Neuronal stem cell (in vitro differentiated cells): Measurements from ENCODE around the gene PLXNB2.
"Not testable (repeated sequence)": the region's sequence is repeated elsewhere in the genome, so short reads cannot be mapped to it uniquely, and the experiment has no call there.

ENCODE experiments used
- DNase-seq: peaks from one replicate; pipeline ENCODE4 v3.0.0-alpha.2; 2013; ENCODE audit warnings: low spot score
- H2AFZ ChIP-seq: one replicate; pipeline ENCODE4 v1.6.1; 2013; ENCODE audit warnings: mild to moderate bottlenecking, low read length, inconsistent platforms
- H2AK5ac ChIP-seq: 2 replicates; pipeline ENCODE4 v1.6.1; 2013; ENCODE audit warnings: low read depth, mild to moderate bottlenecking, inconsistent platforms, low read length, moderate library complexity, mixed read lengths
- H2BK120ac ChIP-seq: 2 replicates; pipeline ENCODE4 v1.6.1; 2013; ENCODE audit warnings: low read depth, mild to moderate bottlenecking, inconsistent platforms, low read length, moderate library complexity, mixed read lengths
- H2BK12ac ChIP-seq: one replicate; pipeline ENCODE4 v1.6.1; 2013; ENCODE audit warnings: low read length, inconsistent platforms
- H2BK15ac ChIP-seq: 2 replicates; pipeline ENCODE4 v1.6.1; 2013; ENCODE audit warnings: mild to moderate bottlenecking, low read length, inconsistent platforms, mixed read lengths
- H2BK5ac ChIP-seq: one replicate; pipeline ENCODE4 v1.6.1; 2013; ENCODE audit warnings: inconsistent platforms, mild to moderate bottlenecking, low read length, moderate library complexity
- H3K14ac ChIP-seq: one replicate; pipeline ENCODE4 v1.6.1; 2013; ENCODE audit warnings: low read length, inconsistent platforms
- H3K18ac ChIP-seq: 2 replicates; pipeline ENCODE4 v1.6.1; 2013; ENCODE audit warnings: low read length, inconsistent platforms
- H3K23ac ChIP-seq: 2 replicates; pipeline ENCODE4 v1.6.1; 2013; ENCODE audit warnings: low read depth, mild to moderate bottlenecking, mixed read lengths, low read length, inconsistent platforms; ENCODE audit not compliant: poor library complexity
- H3K27ac ChIP-seq: replicated peaks from 3 replicates; pipeline ENCODE4 v1.5.1; 2013; ENCODE audit warnings: low read length, inconsistent platforms
- H3K27me3 ChIP-seq, 3 experiments: 2 replicates each; pipeline ENCODE4 v1.6.1; 2013; ENCODE audit warnings: low read length in 3 of 3, mild to moderate bottlenecking in 2 of 3, inconsistent platforms in 1 of 3, low read depth in 1 of 3, mixed read lengths in 1 of 3, moderate library complexity in 1 of 3; ENCODE audit not compliant: control insufficient read depth in 3 of 3, insufficient read depth in 3 of 3
- H3K36me3 ChIP-seq, 2 donors: replicated peaks in 1 of 2; 2 replicates each; pipeline ENCODE4 v1.6.1; 2013; ENCODE audit warnings: low read length in 2 of 2; ENCODE audit not compliant: control insufficient read depth in 2 of 2, insufficient read depth in 2 of 2
- H3K4ac ChIP-seq: 2 replicates; pipeline ENCODE4 v1.6.1; 2013; ENCODE audit warnings: inconsistent platforms, mild to moderate bottlenecking, low read length, moderate library complexity
- H3K4me1 ChIP-seq, 2 donors: 1 replicate in 1 of 2; 2 replicates in 1 of 2; pipeline ENCODE4 v1.6.1; 2013; ENCODE audit warnings: low read length in 2 of 2, low read depth in 1 of 2; ENCODE audit not compliant: control insufficient read depth in 2 of 2, insufficient read depth in 1 of 2
- H3K4me2 ChIP-seq: one replicate; pipeline ENCODE4 v1.6.1; 2013; ENCODE audit warnings: mild to moderate bottlenecking, low read length, inconsistent platforms; ENCODE audit not compliant: insufficient read depth, poor library complexity, severe bottlenecking
- H3K4me3 ChIP-seq, 2 donors: 2 replicates each; pipeline ENCODE4 v1.5.1; 2013; ENCODE audit warnings: low read length in 2 of 2, mild to moderate bottlenecking in 2 of 2, inconsistent platforms in 1 of 2, moderate library complexity in 1 of 2
- H3K79me1 ChIP-seq: one replicate; pipeline ENCODE4 v1.6.1; 2013; ENCODE audit warnings: low read depth, mild to moderate bottlenecking, inconsistent platforms, low read length, moderate library complexity
- H3K9ac ChIP-seq: one replicate; pipeline ENCODE4 v1.6.1; 2013; ENCODE audit warnings: mild to moderate bottlenecking, low read depth, low read length, inconsistent platforms; ENCODE audit not compliant: poor library complexity
- H3K9me3 ChIP-seq, 2 donors: replicated peaks in 1 of 2; 2 replicates each; pipeline versions ENCODE3 to v1.6.1; 2013; ENCODE audit warnings: low read length in 2 of 2, mild to moderate bottlenecking in 2 of 2, inconsistent platforms in 1 of 2, low read depth in 1 of 2, mixed read lengths in 1 of 2, moderate library complexity in 1 of 2; ENCODE audit not compliant: control insufficient read depth in 2 of 2, insufficient read depth in 1 of 2
- H4K8ac ChIP-seq: one replicate; pipeline ENCODE4 v1.6.1; 2013; ENCODE audit warnings: low read depth, mild to moderate bottlenecking, inconsistent platforms, low read length, moderate library complexity
- H4K91ac ChIP-seq: one replicate; pipeline ENCODE4 v1.6.1; 2013; ENCODE audit warnings: low read length, low read depth, mild to moderate bottlenecking, inconsistent platforms; ENCODE audit not compliant: poor library complexity
- WGBS, 2 donors: extraction: QIAGEN DNeasy Blood & Tissue Kit; methylation state at CpG; one replicate each; pipeline ENCODE4 v1.1.7; 2013; ENCODE audit warnings: missing lambda C conversion rate in 2 of 2, mixed read lengths in 1 of 2; ENCODE audit not compliant: insufficient read length in 2 of 2, insufficient replicate concordance in 1 of 2; ENCODE audit errors: extremely low coverage in 2 of 2; 5-methylcytosine and 5-hydroxymethylcytosine counted together

Gene PLXNB2

DNA sequence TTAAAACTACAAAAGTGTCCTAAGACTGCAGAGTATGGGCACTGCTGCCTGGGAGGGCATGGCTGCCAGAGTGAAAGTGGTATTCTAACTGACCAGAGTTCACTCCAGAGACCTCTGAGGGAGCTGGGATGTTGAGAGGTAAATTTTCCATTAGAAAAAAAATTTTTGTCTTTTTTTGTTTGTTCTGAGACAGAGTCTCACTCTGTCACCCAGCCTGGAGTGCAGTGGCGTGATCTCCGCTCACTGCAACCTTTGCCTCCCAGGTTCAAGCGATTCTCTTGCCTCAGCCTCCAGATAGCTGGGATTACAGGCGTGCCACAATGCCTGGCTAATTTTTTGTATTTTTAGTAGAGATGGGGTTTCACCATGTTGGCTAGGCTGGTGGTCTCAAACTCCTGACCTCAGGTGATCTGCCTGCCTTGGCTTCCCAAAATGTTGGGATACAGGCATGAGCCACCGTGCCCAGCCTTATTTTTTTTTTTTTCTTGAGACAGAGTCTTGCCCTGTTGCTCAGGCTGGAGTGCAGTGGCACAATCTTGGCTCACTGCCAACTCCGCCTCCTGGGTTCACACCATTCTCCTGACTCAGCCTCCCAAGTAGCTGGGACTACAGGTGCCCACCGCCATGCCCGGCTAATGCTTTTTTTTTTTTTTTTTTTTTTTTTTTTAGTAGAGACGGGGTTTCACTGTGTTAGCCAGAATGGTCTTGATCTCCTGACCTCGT is 15.1 kb upstream of the PLXNB2 start:
- H2AK5ac ChIP-seq, H3K9me3 ChIP-seq, H2BK15ac ChIP-seq, H3K4me3 ChIP-seq, H3K27me3 ChIP-seq, H3K23ac ChIP-seq, H2BK120ac ChIP-seq, DNase-seq, H3K4me2 ChIP-seq, H3K18ac ChIP-seq, H4K91ac ChIP-seq, H2BK5ac ChIP-seq, H3K27ac ChIP-seq, H3K14ac ChIP-seq, H3K4ac ChIP-seq, H4K8ac ChIP-seq, H2AFZ ChIP-seq, H2BK12ac ChIP-seq, H3K9ac ChIP-seq, H3K36me3 ChIP-seq, H3K79me1 ChIP-seq: not testable (repeated sequence)
- WGBS, 2 donors = no CpG with 5 or more reads among the region's 10 CpGs
- H3K4me1 ChIP-seq = peaks cover 8 to 11% of the 10 kb centered on the region in 2 donors

DNA sequence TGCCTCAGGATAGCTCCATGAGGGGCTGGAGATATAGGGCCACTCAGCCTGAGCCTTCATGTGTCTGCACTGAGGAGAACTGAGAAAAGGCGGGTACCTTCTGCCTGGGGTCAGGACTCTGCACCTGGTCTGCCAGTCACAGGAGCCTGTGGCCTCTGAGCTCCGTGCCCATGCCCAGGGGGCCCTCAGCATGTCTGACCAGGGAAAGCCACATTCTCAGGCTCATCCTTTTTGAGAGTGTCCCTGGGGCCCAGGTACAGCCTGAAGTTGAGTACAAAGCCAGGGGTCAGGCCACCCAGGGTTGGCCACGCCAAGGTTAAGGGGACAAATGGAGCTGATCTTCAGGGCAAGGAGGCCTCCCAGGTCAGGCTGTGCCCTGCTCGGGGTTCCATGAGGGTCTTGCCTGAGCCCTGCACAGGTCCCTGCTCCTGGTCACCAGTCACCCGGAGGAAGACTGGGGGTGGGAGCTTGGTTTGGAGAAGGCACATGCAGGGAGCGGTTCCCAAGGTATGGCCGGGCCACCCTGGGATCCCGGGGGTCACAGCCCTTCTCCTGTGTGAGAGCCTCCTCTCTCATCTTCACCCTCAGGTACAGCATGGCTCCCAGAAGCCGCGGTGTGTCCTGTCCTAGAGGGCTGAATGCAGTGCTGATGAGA is 13.4 kb upstream of the PLXNB2 start:
- no peak overlapping the region for H2BK12ac ChIP-seq
- peaks cover 2% of the 10 kb centered on the region for H3K79me1 ChIP-seq
- H3K9me3 ChIP-seq = no peaks in the 10 kb centered on the region
- no peak overlapping the region for H2BK5ac ChIP-seq
- H3K27me3 ChIP-seq = no peaks in the 10 kb centered on the region
- no peak overlapping the region for H2BK15ac ChIP-seq
- no peak overlapping the region for H4K8ac ChIP-seq
- H2BK120ac ChIP-seq = no peak overlapping the region
- no peak for DNase-seq
- H2AK5ac ChIP-seq = no peak overlapping the region
- no peak overlapping the region for H3K23ac ChIP-seq
- no peak overlapping the region for H3K27ac ChIP-seq
- H4K91ac ChIP-seq = no peak overlapping the region
- no peak overlapping the region for H3K4me3 ChIP-seq
- H3K14ac ChIP-seq = no peak overlapping the region
- H2AFZ ChIP-seq = no peak overlapping the region
- no peak overlapping the region for H3K9ac ChIP-seq
- H3K4ac ChIP-seq = no peak overlapping the region
- WGBS, 2 donors = no CpG with 5 or more reads among the region's 10 CpGs
- no peaks in the 10 kb centered on the region for H3K36me3 ChIP-seq
- no peak overlapping the region for H3K18ac ChIP-seq
- H3K4me1 ChIP-seq = peaks cover 3% of the 10 kb centered on the region in 2 donors
- no peak overlapping the region for H3K4me2 ChIP-seq

DNA sequence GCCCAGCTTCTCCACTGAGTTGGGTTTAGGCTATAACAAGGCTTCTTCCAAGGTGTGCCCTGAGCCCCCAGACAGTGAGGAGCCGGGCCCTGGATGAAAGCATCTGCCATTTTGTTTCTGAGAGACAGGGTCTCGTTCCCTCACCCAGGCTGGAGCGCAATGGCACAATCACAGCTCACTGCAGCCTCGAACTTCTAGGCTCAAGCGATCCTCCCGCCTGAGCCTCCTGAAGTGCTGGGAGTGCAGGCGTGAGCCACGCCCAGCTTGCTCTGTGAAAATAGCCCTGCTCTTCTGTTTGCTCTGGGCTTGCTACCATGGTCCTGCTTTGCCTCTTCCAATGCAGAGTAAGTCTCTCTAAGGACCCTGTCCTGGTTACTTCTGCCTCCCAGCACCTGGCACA is 12.7 kb upstream of the PLXNB2 start:
- no peaks in the 10 kb centered on the region for H3K4me1 ChIP-seq
- H3K14ac ChIP-seq = no peak overlapping the region
- H2AFZ ChIP-seq = no peak overlapping the region
- no peaks in the 10 kb centered on the region for H3K36me3 ChIP-seq
- H2BK15ac ChIP-seq = no peak overlapping the region
- no peak overlapping the region for H2BK5ac ChIP-seq
- no peak overlapping the region for H3K18ac ChIP-seq
- no peak overlapping the region for H3K4me3 ChIP-seq
- H3K4me2 ChIP-seq = no peak overlapping the region
- H3K4ac ChIP-seq = no peak overlapping the region
- no peak overlapping the region for H3K9ac ChIP-seq
- peaks cover 0 to 2% of the 10 kb centered on the region in 2 donors for H3K9me3 ChIP-seq
- no peak overlapping the region for H4K8ac ChIP-seq
- H2AK5ac ChIP-seq = no peak overlapping the region
- DNase-seq = no peak
- no peaks in the 10 kb centered on the region for H3K27me3 ChIP-seq
- no peak overlapping the region for H2BK12ac ChIP-seq
- H3K23ac ChIP-seq = no peak overlapping the region
- H4K91ac ChIP-seq = no peak overlapping the region
- no peak overlapping the region for H3K27ac ChIP-seq
- peaks cover 2% of the 10 kb centered on the region for H3K79me1 ChIP-seq
- no peak overlapping the region for H2BK120ac ChIP-seq
- WGBS, 2 donors = no CpG with 5 or more reads among the region's 8 CpGs

DNA sequence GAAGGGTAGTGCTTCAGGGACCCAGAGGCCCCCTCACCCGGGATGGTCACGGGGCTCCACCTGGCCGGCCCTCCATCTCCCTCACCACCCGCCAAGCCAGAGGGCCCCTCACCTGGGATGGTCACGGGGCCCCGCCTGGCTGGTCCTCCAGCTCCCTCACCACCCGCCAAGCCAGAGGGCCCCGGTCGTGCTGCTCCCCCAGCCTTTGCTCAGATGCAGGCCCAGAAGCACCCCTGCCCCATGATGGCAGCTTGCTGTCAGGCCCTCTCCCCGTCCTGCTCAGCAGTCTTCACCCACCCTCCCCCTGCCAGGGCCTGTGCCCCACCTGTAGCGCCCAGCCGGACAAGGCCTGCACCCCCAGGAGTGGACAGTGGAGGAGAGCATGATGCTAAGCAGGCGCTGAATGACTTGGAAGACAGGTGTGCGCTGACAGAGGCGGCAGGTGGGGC is 12.1 kb upstream of the PLXNB2 start:
- no peaks in the 10 kb centered on the region for H3K27me3 ChIP-seq
- WGBS, 2 donors = no CpG with 5 or more reads among the region's 15 CpGs
- H2AK5ac ChIP-seq = no peak overlapping the region
- H2BK15ac ChIP-seq = no peak overlapping the region
- H3K36me3 ChIP-seq = no peaks in the 10 kb centered on the region
- H3K27ac ChIP-seq = no peak overlapping the region
- H2BK120ac ChIP-seq = no peak overlapping the region
- no peak overlapping the region for H4K8ac ChIP-seq
- peak overlapping the region in 1 of 2 donors; percentile 35 for H3K4me3 ChIP-seq
- H3K4ac ChIP-seq = no peak overlapping the region
- H2BK12ac ChIP-seq = no peak overlapping the region
- H3K18ac ChIP-seq = no peak overlapping the region
- DNase-seq = no peak
- H2AFZ ChIP-seq = no peak overlapping the region
- H3K9ac ChIP-seq = no peak overlapping the region
- H3K9me3 ChIP-seq = peaks cover 0 to 2% of the 10 kb centered on the region in 2 donors
- H3K79me1 ChIP-seq = peaks cover 2% of the 10 kb centered on the region
- no peak overlapping the region for H2BK5ac ChIP-seq
- H3K23ac ChIP-seq = no peak overlapping the region
- H3K4me1 ChIP-seq = peaks cover 0 to 2% of the 10 kb centered on the region in 2 donors
- H3K4me2 ChIP-seq = no peak overlapping the region
- no peak overlapping the region for H3K14ac ChIP-seq
- H4K91ac ChIP-seq = no peak overlapping the region
